Measurements from ENCODE around the gene SLC17A6.

SLC17A6 gene

DNA sequence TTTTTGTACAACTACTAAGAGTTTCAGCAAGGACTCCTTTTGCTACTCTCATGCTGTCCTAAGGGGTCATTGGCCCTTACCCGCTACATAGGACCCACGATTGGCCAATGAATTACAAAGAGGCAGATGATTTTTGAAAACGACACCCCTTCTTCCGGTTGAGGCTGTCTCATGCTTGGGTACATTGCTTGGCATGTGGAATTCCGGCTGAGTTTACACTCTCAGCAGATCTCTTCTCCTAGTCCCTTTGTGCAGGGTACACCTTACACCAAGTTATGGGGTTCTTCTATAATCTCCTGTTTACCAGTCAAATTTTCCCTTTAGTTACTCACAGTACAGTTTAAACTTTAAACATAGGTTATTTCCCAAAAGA is 52.1 kb downstream of the SLC17A6 start:
- no peaks in the 10 kb centered on the region for H3K27me3 ChIP-seq (ENCODE audit: insufficient read depth, low read length)
- H3K9me3 ChIP-seq (ENCODE audit: insufficient read depth, low read depth, low read length): no peaks in the 10 kb centered on the region
- H3K4me1 ChIP-seq (ENCODE audit: insufficient read depth, low read length): no peaks in the 10 kb centered on the region
- no peak overlapping the region for H3K4me3 ChIP-seq (ENCODE audit: low read length)
- H3K9ac ChIP-seq (ENCODE audit: low read depth, low read length): no peak overlapping the region
- no peak overlapping the region for H3K27ac ChIP-seq (ENCODE audit: low read depth, low read length)
- 90% methylated on average over 5 of the region's 5 CpGs for WGBS
- no peaks in the 10 kb centered on the region for H3K36me3 ChIP-seq (ENCODE audit: insufficient read depth, low read length)

DNA sequence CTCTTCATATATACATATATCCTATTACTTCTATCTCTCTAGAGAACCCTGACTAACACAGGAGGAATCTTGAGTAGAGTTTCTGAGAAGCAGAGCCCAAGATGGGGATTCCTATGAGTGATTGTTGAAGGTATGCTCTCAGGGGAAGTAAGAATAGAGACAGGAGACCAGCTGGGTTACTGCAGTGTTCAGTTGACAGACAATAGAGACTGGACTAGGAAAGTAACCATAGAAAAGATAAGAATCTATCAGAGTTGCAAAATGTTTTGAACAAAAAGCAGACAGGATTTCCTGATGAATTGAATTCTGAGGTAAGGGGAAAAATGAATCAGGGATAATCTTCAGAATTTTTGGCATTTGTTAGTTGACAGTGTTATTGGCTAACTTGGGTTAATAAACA is 54.4 kb downstream of the SLC17A6 start:
- H3K36me3 ChIP-seq (ENCODE audit: insufficient read depth, low read length): no peaks in the 10 kb centered on the region
- H3K4me1 ChIP-seq (ENCODE audit: insufficient read depth, low read length): no peaks in the 10 kb centered on the region
- no peak overlapping the region for H3K4me3 ChIP-seq (ENCODE audit: low read length)
- H3K27ac ChIP-seq (ENCODE audit: low read depth, low read length): no peak overlapping the region
- H3K27me3 ChIP-seq (ENCODE audit: insufficient read depth, low read length): no peaks in the 10 kb centered on the region
- H3K9ac ChIP-seq (ENCODE audit: low read depth, low read length): no peak overlapping the region
- H3K9me3 ChIP-seq (ENCODE audit: insufficient read depth, low read depth, low read length): no peaks in the 10 kb centered on the region

DNA sequence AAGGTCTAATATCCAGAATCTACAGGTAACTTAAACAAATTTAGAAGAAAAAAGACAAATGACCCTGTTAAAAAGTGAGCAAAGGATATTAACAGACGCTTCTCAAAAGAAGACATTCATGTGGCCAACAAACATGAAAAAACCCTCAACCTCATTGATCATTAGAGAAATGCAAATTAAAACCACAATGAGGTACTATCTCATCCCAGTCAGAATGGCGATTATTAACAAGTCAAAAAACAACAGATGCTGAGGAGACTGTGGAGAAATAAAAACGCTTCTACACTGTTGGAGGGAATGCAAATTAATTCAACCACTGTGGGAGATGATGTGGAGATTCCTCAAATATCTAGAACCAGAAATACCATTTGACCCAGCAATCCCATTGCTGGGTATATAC is 67.2 kb downstream of the SLC17A6 start:
- Histone ChIP-seq H3K27ac (ENCODE audit: low read depth, low read length) (no peak overlapping the region), H3K9me3 (ENCODE audit: insufficient read depth, low read depth, low read length) (no peaks in the 10 kb centered on the region), H3K9ac (ENCODE audit: low read depth, low read length) (no peak overlapping the region), H3K27me3 (ENCODE audit: insufficient read depth, low read length) (no peaks in the 10 kb centered on the region), H3K4me3 (ENCODE audit: low read length) (no peak overlapping the region), H3K36me3 (ENCODE audit: insufficient read depth, low read length) (no peaks in the 10 kb centered on the region), H3K4me1 (ENCODE audit: insufficient read depth, low read length) (peaks cover 10% of the 10 kb centered on the region; the same call in 1 of the 2 replicates)
- WGBS: 86% methylated on average over 2 of the region's 3 CpGs

DNA sequence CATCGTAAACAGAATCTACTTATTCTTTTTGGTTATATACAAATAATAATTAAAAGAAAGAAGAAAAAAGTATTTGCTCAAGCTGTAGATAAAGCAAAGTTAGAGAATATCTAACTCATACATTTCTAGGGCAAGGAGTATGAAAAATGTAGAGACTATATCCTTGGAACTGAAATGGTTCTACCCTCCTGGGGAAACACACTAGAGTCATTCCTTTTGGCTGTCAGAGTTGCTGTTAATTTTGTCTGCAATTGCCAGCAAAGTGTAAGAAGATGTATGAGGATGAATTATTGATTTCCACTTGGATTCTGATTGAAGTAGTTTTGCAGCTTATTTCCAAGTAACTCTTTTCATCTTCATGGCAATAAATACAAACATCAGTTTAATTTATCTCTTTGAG is 69.1 kb downstream of the SLC17A6 start:
- no peak overlapping the region for H3K9ac ChIP-seq (ENCODE audit: low read depth, low read length)
- no peaks in the 10 kb centered on the region for H3K27me3 ChIP-seq (ENCODE audit: insufficient read depth, low read length)
- H3K27ac ChIP-seq (ENCODE audit: low read depth, low read length): no peak overlapping the region
- H3K4me3 ChIP-seq (ENCODE audit: low read length): no peak overlapping the region
- no peaks in the 10 kb centered on the region for H3K9me3 ChIP-seq (ENCODE audit: insufficient read depth, low read depth, low read length)
- peaks cover 10% of the 10 kb centered on the region; the same call in 1 of the 2 replicates for H3K4me1 ChIP-seq (ENCODE audit: insufficient read depth, low read length)
- no CpG with 5 or more reads among the region's 1 CpG for WGBS
- no peaks in the 10 kb centered on the region for H3K36me3 ChIP-seq (ENCODE audit: insufficient read depth, low read length)

GRCh38 chr11:22407921-22408320 is 69.7 kb downstream of the SLC17A6 start:
- H3K36me3 ChIP-seq (ENCODE audit: insufficient read depth, low read length): no peaks in the 10 kb centered on the region
- H3K4me3 ChIP-seq (ENCODE audit: low read length): no peak overlapping the region

DNA sequence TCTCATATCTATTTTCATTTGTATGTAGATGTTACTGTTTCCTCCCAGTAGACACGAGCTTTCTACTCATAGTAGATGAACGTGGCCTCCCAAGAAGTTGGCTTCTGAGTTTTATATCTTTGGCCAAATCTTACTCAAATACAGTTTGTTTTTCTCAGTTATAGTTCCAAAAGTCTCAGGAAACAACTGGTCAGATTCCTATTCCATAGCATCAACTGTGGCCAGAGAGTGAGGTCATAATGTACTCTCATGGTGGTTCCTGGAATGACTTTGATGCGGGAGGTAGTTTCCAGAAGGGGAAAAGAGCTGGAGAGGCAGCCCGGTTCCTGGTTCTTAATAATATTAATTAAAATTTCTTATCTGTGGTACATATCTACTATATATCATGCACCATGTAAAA is 77.3 kb downstream of the SLC17A6 start:
- H3K27me3 ChIP-seq (ENCODE audit: insufficient read depth, low read length): no peaks in the 10 kb centered on the region

More at GRCh38 chr11:22407921-22408320, 69.7 kb downstream of the SLC17A6 start:
- no peak overlapping the region; the same call in 1 of the 2 replicates for H3K9ac ChIP-seq (ENCODE audit: low read depth, low read length)
- H3K9me3 ChIP-seq (ENCODE audit: insufficient read depth, low read depth, low read length): no peaks in the 10 kb centered on the region
- no peak overlapping the region for H3K27ac ChIP-seq (ENCODE audit: low read depth, low read length)
- H3K27me3 ChIP-seq (ENCODE audit: insufficient read depth, low read length): no peaks in the 10 kb centered on the region
- WGBS: 72% methylated on average over 2 of the region's 2 CpGs
- peaks cover 10% of the 10 kb centered on the region; the same call in 1 of the 2 replicates for H3K4me1 ChIP-seq (ENCODE audit: insufficient read depth, low read length)

DNA sequence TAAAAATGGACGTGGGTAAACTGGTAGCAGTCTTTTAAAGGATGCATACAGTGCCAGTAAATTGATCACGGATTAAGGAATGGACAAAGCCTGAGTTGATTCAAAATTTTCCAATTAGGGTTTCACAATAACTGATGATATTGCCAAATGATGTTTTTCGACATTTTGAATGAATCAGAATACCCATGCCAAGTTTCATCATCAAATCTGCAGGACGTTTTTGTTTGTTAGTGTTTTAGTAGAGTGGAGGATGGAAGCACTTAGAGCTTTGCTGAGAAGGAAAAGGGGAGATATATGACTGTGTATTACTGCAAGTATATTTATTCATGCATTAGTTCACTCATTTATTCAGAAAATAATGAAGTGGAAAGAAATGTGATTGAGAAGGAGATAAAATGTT is 78.3 kb downstream of the SLC17A6 start:
- Histone ChIP-seq H3K27ac (ENCODE audit: low read depth, low read length) (no peak overlapping the region), H3K9ac (ENCODE audit: low read depth, low read length) (no peak overlapping the region), H3K4me3 (ENCODE audit: low read length) (no peak overlapping the region), H3K9me3 (ENCODE audit: insufficient read depth, low read depth, low read length) (no peaks in the 10 kb centered on the region), H3K27me3 (ENCODE audit: insufficient read depth, low read length) (no peaks in the 10 kb centered on the region), H3K36me3 (ENCODE audit: insufficient read depth, low read length) (no peaks in the 10 kb centered on the region), H3K4me1 (ENCODE audit: insufficient read depth, low read length) (no peaks in the 10 kb centered on the region)
- 88% methylated on average over 4 of the region's 4 CpGs for WGBS

More for the DNA sequence above, 77.3 kb downstream of the SLC17A6 start:
- Histone ChIP-seq H3K4me3 (ENCODE audit: low read length) (no peak overlapping the region), H3K36me3 (ENCODE audit: insufficient read depth, low read length) (no peaks in the 10 kb centered on the region), H3K4me1 (ENCODE audit: insufficient read depth, low read length) (no peaks in the 10 kb centered on the region), H3K9me3 (ENCODE audit: insufficient read depth, low read depth, low read length) (no peaks in the 10 kb centered on the region), H3K9ac (ENCODE audit: low read depth, low read length) (no peak overlapping the region), H3K27ac (ENCODE audit: low read depth, low read length) (no peak overlapping the region)
- WGBS: 97% methylated on average over 2 of the region's 4 CpGs

DNA sequence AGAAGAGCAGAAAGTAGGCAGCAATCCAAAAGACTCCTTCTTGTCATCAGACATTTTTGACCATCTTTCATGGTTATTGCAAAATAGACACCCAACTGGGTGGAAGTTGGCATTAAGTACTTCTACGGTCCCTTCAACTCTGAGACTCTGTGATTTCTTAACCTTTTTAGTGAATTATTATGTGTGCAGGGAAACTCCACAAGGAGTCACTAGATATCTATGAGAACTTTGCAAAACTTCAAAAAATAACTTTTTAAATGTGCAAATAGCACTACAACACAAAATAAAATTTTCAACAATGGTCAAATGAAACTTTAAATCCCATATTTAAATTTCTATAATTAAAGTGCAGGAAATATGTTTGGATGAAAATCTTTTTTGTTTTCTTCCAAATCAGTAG is 88.7 kb downstream of the SLC17A6 start:
- Histone ChIP-seq H3K27ac (ENCODE audit: low read depth, low read length) (no peak overlapping the region), H3K9me3 (ENCODE audit: insufficient read depth, low read depth, low read length) (no peaks in the 10 kb centered on the region), H3K4me3 (ENCODE audit: low read length) (no peak overlapping the region), H3K36me3 (ENCODE audit: insufficient read depth, low read length) (no peaks in the 10 kb centered on the region), H3K27me3 (ENCODE audit: insufficient read depth, low read length) (no peaks in the 10 kb centered on the region), H3K4me1 (ENCODE audit: insufficient read depth, low read length) (peaks cover 9% of the 10 kb centered on the region), H3K9ac (ENCODE audit: low read depth, low read length) (no peak overlapping the region)
- WGBS: 82% methylated on average over 1 of the region's 1 CpG
